Loucy (cell line): ENCODE measurements around the gene LRRN2.

Experiments
- H2AFZ ChIP-seq: fragments of 200-600 bp; sonication (generic); 2 replicates; pipeline ENCODE4 v1.6.0; 2016; ENCODE audit warnings: antibody characterized with exemption, mild to moderate bottlenecking, low read length, moderate library complexity
- H3F3A ChIP-seq: fragments of 200-600 bp; 2 replicates; pipeline ENCODE4 v1.6.0; 2016; ENCODE audit warnings: antibody characterized with exemption, low read depth, mild to moderate bottlenecking
- H3K27me3 ChIP-seq: fragments of 200-600 bp; sonication (generic); 2 replicates; pipeline ENCODE4 v1.6.1; 2014; ENCODE audit warnings: low read length, mild to moderate bottlenecking; ENCODE audit not compliant: insufficient read depth, poor library complexity, severe bottlenecking
- H3K36me3 ChIP-seq: fragments of 200-600 bp; sonication (generic); 2 replicates; pipeline ENCODE4 v1.6.1; 2016; ENCODE audit warnings: low read length; ENCODE audit not compliant: insufficient read depth
- H3K4me1 ChIP-seq: fragments of 200-600 bp; sonication (generic); 2 replicates; pipeline ENCODE4 v1.5.1; 2014; ENCODE audit warnings: low read length, mild to moderate bottlenecking; ENCODE audit not compliant: insufficient read depth, poor library complexity, severe bottlenecking
- H3K4me2 ChIP-seq: fragments of 200-600 bp; sonication (generic); 2 replicates; pipeline ENCODE4 v1.6.0; 2014; ENCODE audit warnings: antibody characterized with exemption, low read length, low read depth, mild to moderate bottlenecking; ENCODE audit not compliant: poor library complexity, severe bottlenecking
- H3K4me3 ChIP-seq: fragments of 200-600 bp; sonication (generic); 2 replicates; pipeline ENCODE4 v1.5.1; 2014; ENCODE audit warnings: low read length, mild to moderate bottlenecking, mixed read lengths; ENCODE audit not compliant: poor library complexity, severe bottlenecking
- H3K79me2 ChIP-seq: fragments of 200-600 bp; sonication (generic); 2 replicates; pipeline ENCODE4 v1.6.1; 2014; ENCODE audit warnings: low read length; ENCODE audit not compliant: insufficient read depth
- H3K9ac ChIP-seq: fragments of 200-600 bp; sonication (generic); 2 replicates; pipeline ENCODE4 v1.6.0; 2014; ENCODE audit warnings: mild to moderate bottlenecking, low read depth, low read length, moderate library complexity; ENCODE audit not compliant: poor library complexity, severe bottlenecking
- H3K9me2 ChIP-seq: fragments of 200-600 bp; sonication (generic); replicated peaks from 2 replicates; pipeline ENCODE4 v1.6.1; 2016; ENCODE audit warnings: low read depth, low read length, mixed read lengths
- H3K9me3 ChIP-seq: fragments of 200-600 bp; sonication (generic); 2 replicates; pipeline ENCODE4 v1.6.1; 2014; ENCODE audit warnings: mild to moderate bottlenecking, antibody characterized with exemption, low read length, low read depth; ENCODE audit not compliant: insufficient read depth
- H4K20me1 ChIP-seq: fragments of 200-600 bp; sonication (generic); 2 replicates; pipeline ENCODE4 v1.6.0; 2014; ENCODE audit warnings: antibody characterized with exemption, low read length, mild to moderate bottlenecking; ENCODE audit not compliant: insufficient read depth, poor library complexity, severe bottlenecking
- EZH2phosphoT487 ChIP-seq: fragments of 200-600 bp; IDR thresholded peaks from 2 replicates; pipeline ENCODE4 v1.6.1; 2018; ENCODE audit warnings: antibody characterized with exemption, mild to moderate bottlenecking, moderate library complexity, borderline replicate concordance
- TF ChIP-seq, protein P1 (sequence below): fragments of 200-600 bp; sonication (generic); conservative IDR thresholded peaks from 2 replicates; pipeline ENCODE4 v1.5.1; 2014; ENCODE audit warnings: mild to moderate bottlenecking, antibody characterized with exemption, low read length

Gene LRRN2

GRCh38 chr1:204616641-204617040 lies 68.9 kb downstream of the LRRN2 start:
- Histone ChIP-seq H3K9ac (no peak overlapping the region), H3K79me2 (no peaks in the 10 kb centered on the region), H3K9me2 (no peaks in the 10 kb centered on the region), H3K4me2 (no peak overlapping the region), H3K4me3 (no peak overlapping the region), H2AFZ (no peak overlapping the region), H3K9me3 (no peaks in the 10 kb centered on the region), H3K36me3 (no peaks in the 10 kb centered on the region), H3F3A (no peaks in the 10 kb centered on the region), H3K27me3 (no peaks in the 10 kb centered on the region), H4K20me1 (no peaks in the 10 kb centered on the region), H3K4me1 (no peaks in the 10 kb centered on the region)
- no peak for TF ChIP-seq EZH2phosphoT487
- TF ChIP-seq, protein P1, sequence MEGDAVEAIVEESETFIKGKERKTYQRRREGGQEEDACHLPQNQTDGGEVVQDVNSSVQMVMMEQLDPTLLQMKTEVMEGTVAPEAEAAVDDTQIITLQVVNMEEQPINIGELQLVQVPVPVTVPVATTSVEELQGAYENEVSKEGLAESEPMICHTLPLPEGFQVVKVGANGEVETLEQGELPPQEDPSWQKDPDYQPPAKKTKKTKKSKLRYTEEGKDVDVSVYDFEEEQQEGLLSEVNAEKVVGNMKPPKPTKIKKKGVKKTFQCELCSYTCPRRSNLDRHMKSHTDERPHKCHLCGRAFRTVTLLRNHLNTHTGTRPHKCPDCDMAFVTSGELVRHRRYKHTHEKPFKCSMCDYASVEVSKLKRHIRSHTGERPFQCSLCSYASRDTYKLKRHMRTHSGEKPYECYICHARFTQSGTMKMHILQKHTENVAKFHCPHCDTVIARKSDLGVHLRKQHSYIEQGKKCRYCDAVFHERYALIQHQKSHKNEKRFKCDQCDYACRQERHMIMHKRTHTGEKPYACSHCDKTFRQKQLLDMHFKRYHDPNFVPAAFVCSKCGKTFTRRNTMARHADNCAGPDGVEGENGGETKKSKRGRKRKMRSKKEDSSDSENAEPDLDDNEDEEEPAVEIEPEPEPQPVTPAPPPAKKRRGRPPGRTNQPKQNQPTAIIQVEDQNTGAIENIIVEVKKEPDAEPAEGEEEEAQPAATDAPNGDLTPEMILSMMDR, result no peak

DNA sequence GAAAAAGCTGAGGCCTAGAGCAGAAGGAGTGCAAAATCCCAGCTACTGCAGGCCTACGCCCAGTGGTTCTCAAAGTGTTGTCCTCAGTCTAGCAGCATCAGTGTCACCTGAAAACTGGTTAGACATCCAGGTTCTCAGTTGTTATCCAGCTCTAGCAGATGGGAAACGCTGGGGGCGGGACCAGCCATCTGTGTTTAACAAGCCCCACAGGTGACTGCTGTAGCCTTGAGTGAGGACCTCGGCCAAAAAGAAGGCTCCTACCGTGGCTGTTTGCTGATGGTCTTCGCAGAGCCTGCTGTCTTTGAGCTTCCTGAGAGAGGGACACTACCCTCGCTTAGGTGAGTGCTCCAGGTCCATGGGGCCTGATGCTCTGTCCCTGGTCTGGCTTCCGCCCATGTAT lies 69.7 kb downstream of the LRRN2 start:
- TF ChIP-seq, protein P1, result no peak
- TF ChIP-seq EZH2phosphoT487, result no peak

GRCh38 chr1:204613636-204614035 lies 71.9 kb downstream of the LRRN2 start:
- H3K4me3 ChIP-seq, result no peak overlapping the region
- no peak overlapping the region for H3K9ac ChIP-seq
- no peaks in the 10 kb centered on the region for H3K27me3 ChIP-seq
- no peaks in the 10 kb centered on the region for H3K79me2 ChIP-seq
- H3K9me2 ChIP-seq, result no peaks in the 10 kb centered on the region
- no peaks in the 10 kb centered on the region for H4K20me1 ChIP-seq
- no peaks in the 10 kb centered on the region for H3K9me3 ChIP-seq
- no peak overlapping the region for H2AFZ ChIP-seq
- H3K36me3 ChIP-seq, result no peaks in the 10 kb centered on the region
- H3F3A ChIP-seq, result no peaks in the 10 kb centered on the region
- no peak overlapping the region for H3K4me2 ChIP-seq
- no peak for TF ChIP-seq EZH2phosphoT487
- TF ChIP-seq, protein P1, result no peak
- no peaks in the 10 kb centered on the region for H3K4me1 ChIP-seq

More for the DNA sequence above, 69.7 kb downstream of the LRRN2 start:
- Histone ChIP-seq H3F3A (no peaks in the 10 kb centered on the region), H3K4me2 (no peak overlapping the region), H3K79me2 (no peaks in the 10 kb centered on the region), H3K36me3 (no peaks in the 10 kb centered on the region), H4K20me1 (no peaks in the 10 kb centered on the region), H3K27me3 (no peaks in the 10 kb centered on the region), H2AFZ (no peak overlapping the region), H3K9ac (no peak overlapping the region), H3K9me2 (no peaks in the 10 kb centered on the region), H3K4me1 (no peaks in the 10 kb centered on the region), H3K4me3 (no peak overlapping the region), H3K9me3 (no peaks in the 10 kb centered on the region)
